ENCODE results near the gene VKORC1. TPM values are rescaled to one million over a fixed set of nuclear protein-coding genes. Genes with fewer than 3 reads are reported as not detected.

VKORC1 gene
- total RNA-seq, 1 donor from 2014 or later, result 59.6 TPM

DNA sequence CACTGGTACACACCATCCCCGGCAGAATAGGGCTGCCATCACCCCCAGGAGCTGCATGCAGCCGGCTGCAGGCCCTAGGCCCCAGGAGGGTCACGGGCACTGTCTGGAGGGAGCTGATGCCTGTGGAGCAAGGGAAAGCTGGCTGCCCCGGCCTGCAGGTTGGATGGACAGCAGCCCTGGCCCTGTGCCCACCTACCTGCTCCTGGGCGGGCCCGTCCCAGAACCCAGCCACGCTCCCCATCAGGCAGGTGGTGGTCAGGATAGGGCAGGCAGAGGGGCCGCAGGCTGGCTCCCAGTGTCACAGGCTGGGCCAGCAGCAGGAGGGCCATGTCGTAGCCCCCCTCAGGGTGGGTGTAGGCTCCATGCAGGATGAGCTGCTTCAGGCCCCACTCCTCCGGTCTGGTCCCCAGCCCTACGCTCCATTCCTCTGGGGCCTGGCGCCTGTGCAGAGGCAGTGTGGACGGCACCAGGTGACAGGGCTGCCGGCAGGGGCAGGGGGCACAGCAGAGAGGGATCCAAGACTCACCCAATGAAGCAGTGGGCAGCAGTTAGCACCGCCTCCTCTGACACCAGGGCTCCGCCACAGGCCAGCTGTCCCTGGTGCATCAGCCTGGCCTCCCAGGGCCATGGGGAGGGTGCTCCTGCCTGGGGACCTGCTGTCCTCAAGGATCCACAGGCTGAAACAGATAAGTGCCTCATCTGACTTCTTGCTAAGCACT is 9.9 kb downstream of the VKORC1 start:
- Mint-ChIP-seq H3K4me1 (ENCODE audit: unreplicated experiment) (peaks cover 2% of the 10 kb centered on the region), H3K4me3 (ENCODE audit: unreplicated experiment) (no peak overlapping the region), H3K9me3 (ENCODE audit: unreplicated experiment) (no peaks in the 10 kb centered on the region), H3K27me3 (ENCODE audit: unreplicated experiment) (peaks cover 21% of the 10 kb centered on the region), H3K27ac (ENCODE audit: unreplicated experiment) (no peak overlapping the region), H3K36me3 (ENCODE audit: low read depth, unreplicated experiment) (peaks cover 20% of the 10 kb centered on the region)
- TF ChIP-seq, protein P1, sequence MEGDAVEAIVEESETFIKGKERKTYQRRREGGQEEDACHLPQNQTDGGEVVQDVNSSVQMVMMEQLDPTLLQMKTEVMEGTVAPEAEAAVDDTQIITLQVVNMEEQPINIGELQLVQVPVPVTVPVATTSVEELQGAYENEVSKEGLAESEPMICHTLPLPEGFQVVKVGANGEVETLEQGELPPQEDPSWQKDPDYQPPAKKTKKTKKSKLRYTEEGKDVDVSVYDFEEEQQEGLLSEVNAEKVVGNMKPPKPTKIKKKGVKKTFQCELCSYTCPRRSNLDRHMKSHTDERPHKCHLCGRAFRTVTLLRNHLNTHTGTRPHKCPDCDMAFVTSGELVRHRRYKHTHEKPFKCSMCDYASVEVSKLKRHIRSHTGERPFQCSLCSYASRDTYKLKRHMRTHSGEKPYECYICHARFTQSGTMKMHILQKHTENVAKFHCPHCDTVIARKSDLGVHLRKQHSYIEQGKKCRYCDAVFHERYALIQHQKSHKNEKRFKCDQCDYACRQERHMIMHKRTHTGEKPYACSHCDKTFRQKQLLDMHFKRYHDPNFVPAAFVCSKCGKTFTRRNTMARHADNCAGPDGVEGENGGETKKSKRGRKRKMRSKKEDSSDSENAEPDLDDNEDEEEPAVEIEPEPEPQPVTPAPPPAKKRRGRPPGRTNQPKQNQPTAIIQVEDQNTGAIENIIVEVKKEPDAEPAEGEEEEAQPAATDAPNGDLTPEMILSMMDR (IDR thresholded peaks at IDR 0.05; ENCODE audit: unreplicated experiment), result no peak
- DNase-seq (ENCODE audit: low spot score), result no peak

DNA sequence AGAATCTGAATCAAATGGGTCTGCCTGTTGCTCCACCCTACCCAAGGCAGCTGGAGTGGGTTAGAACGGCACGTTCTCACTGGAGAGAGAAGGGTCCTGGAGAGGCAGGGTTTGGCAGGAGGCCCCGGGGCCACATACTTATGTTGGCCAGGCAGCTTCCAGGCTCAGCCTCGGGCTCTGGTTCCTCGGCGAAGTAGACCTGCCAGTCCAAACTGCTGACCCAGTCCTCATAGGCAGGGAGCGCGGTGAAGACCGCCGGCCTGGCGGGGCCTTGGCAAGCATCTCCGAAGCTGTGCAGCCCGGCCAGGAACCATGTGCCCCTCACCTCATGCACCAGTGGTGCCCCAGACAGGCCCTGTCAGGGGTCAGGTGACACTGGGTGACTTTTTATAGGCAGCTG is 10.6 kb downstream of the VKORC1 start:
- no peak overlapping the region for H3K4me3 Mint-ChIP-seq (ENCODE audit: unreplicated experiment)
- no peak overlapping the region for H3K27ac Mint-ChIP-seq (ENCODE audit: unreplicated experiment)
- no peaks in the 10 kb centered on the region for H3K9me3 Mint-ChIP-seq (ENCODE audit: unreplicated experiment)

DNA sequence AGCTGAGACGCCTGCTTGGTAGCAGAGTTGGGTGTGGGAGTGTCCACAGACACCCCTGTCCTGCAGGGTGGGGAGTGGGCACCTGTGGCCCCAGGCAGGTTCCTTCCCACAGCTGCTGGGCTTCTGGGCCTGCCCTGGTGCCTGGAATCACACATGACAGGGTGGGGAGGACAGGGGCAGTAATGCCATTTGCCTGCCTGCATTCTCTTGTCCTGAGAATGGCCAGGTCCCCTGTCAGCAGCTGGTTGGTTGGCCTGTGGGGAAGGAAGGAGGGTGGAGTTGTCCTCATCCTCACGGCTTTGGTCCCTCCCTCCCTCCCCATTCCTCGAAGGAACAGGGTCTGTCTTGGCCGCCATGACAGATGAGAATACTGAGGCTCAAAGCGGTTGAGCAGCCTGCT is 11.0 kb downstream of the VKORC1 start:
- Mint-ChIP-seq H3K36me3 (ENCODE audit: low read depth, unreplicated experiment) (peaks cover 23% of the 10 kb centered on the region), H3K4me1 (ENCODE audit: unreplicated experiment) (peaks cover 2% of the 10 kb centered on the region), H3K27ac (ENCODE audit: unreplicated experiment) (no peak overlapping the region), H3K27me3 (ENCODE audit: unreplicated experiment) (peaks cover 23% of the 10 kb centered on the region), H3K9me3 (ENCODE audit: unreplicated experiment) (no peaks in the 10 kb centered on the region), H3K4me3 (ENCODE audit: unreplicated experiment) (no peak overlapping the region)
- TF ChIP-seq, protein P1 (IDR thresholded peaks at IDR 0.05; ENCODE audit: unreplicated experiment), result no peak
- DNase-seq (ENCODE audit: low spot score), result no peak

More for the DNA sequence above, 10.6 kb downstream of the VKORC1 start:
- no peak for DNase-seq (ENCODE audit: low spot score)
- H3K36me3 Mint-ChIP-seq (ENCODE audit: low read depth, unreplicated experiment), result peaks cover 20% of the 10 kb centered on the region
- peaks cover 2% of the 10 kb centered on the region for H3K4me1 Mint-ChIP-seq (ENCODE audit: unreplicated experiment)
- TF ChIP-seq, protein P1 (IDR thresholded peaks at IDR 0.05; ENCODE audit: unreplicated experiment), result no peak
- peaks cover 23% of the 10 kb centered on the region for H3K27me3 Mint-ChIP-seq (ENCODE audit: unreplicated experiment)

DNA sequence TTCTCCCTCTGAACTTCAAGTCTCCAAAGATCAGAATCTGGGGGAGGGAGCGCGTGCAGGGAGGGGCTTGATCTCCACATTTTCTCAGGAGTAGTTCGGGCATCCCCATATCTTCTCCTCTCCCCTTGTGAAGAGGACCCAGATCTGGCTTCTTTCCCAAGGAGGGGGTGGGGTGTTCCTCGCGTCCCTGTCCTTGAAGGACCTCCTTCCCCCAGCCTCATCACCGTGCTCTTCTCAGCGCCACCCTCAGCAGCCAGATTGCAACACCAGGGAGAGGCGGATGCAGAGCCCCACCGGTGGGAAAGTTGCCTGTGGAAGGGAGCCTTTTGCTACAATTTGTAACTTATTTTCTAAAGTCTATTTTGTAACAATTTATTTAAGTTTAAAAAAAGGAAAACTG is 11.5 kb downstream of the VKORC1 start:
- no peak overlapping the region for H3K4me3 Mint-ChIP-seq (ENCODE audit: unreplicated experiment)

More for the DNA sequence above, 11.5 kb downstream of the VKORC1 start:
- H3K27ac Mint-ChIP-seq (ENCODE audit: unreplicated experiment), result no peak overlapping the region
- H3K36me3 Mint-ChIP-seq (ENCODE audit: low read depth, unreplicated experiment), result peaks cover 28% of the 10 kb centered on the region
- TF ChIP-seq, protein P1 (IDR thresholded peaks at IDR 0.05; ENCODE audit: unreplicated experiment), result no peak
- DNase-seq (ENCODE audit: low spot score), result no peak
- no peaks in the 10 kb centered on the region for H3K9me3 Mint-ChIP-seq (ENCODE audit: unreplicated experiment)
- H3K4me1 Mint-ChIP-seq (ENCODE audit: unreplicated experiment), result peaks cover 2% of the 10 kb centered on the region
- peaks cover 26% of the 10 kb centered on the region for H3K27me3 Mint-ChIP-seq (ENCODE audit: unreplicated experiment)

All from endothelial cell (in vitro differentiated cells).